Type B pancreatic cell (in vitro differentiated cells): Measurements from ENCODE around the gene TMEM45A. TPM values are rescaled to one million over a fixed set of nuclear protein-coding genes. Genes with fewer than 3 reads are reported as not detected.

ENCODE experiments used
- DNase-seq: peaks from one replicate; pipeline ENCODE4 v3.0.0; 2021; ENCODE audit warnings: mixed read lengths; ENCODE audit not compliant: unreplicated experiment; ENCODE audit errors: extremely low spot score
- H3K27ac Mint-ChIP-seq: 2 replicates; pipeline ENCODE4 v1.8.0; 2021; ENCODE audit warnings: mild to moderate bottlenecking, mixed read lengths
- H3K27me3 Mint-ChIP-seq: 2 replicates; pipeline ENCODE4 v1.8.0; 2021; ENCODE audit warnings: mixed read lengths
- H3K36me3 Mint-ChIP-seq: 2 replicates; pipeline ENCODE4 v1.8.0; 2021; ENCODE audit warnings: mixed read lengths
- H3K4me1 Mint-ChIP-seq: one replicate; pipeline ENCODE4 v1.8.0; 2021; ENCODE audit warnings: mixed read lengths; ENCODE audit not compliant: unreplicated experiment
- H3K4me3 Mint-ChIP-seq: 2 replicates; pipeline ENCODE4 v1.8.0; 2021; ENCODE audit warnings: mild to moderate bottlenecking, mixed read lengths
- H3K9me3 Mint-ChIP-seq: 2 replicates; pipeline ENCODE4 v1.8.0; 2021; ENCODE audit warnings: mixed read lengths
- total RNA-seq: library from RNA; stranded (reverse); gene quantifications from 2 replicates; pipeline ENCODE4 v1.2.1, GENCODE V29; 2021; ENCODE audit warnings: low replicate concordance
- TF ChIP-seq, protein P1 (sequence below): fragments of 200-600 bp; sonication (generic); conservative IDR thresholded peaks from 2 replicates; pipeline ENCODE4 v1.5.0; 2021; ENCODE audit warnings: antibody characterized with exemption, mild to moderate bottlenecking

Gene TMEM45A
- total RNA-seq, 1 donor from 2014 or later, result 18.4 TPM

DNA sequence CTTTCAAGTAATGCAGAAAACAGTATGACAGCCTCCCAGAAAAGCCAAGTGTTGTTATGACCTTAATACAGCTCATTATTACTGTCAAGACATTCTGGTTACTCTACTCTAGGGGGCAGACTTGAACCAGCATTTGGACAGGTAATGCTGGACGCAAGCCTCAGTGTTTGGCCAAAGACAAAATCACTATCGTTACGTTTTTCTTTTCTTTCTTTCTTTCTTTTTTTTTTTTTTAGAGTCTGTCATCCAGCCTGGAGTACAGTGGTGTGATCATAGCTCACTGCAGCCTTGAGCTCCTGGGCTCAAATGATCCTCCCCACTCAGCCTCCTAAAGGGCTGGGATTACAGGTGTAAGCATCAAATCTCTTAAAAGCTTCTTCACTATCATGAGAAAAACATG, 29.4 kb upstream of the TMEM45A start:
- Mint-ChIP-seq H3K27me3 (no peaks in the 10 kb centered on the region), H3K9me3 (no peaks in the 10 kb centered on the region), H3K4me1 (no peaks in the 10 kb centered on the region), H3K36me3 (no peaks in the 10 kb centered on the region), H3K27ac (no peak overlapping the region), H3K4me3 (no peak overlapping the region)
- TF ChIP-seq, protein P1, sequence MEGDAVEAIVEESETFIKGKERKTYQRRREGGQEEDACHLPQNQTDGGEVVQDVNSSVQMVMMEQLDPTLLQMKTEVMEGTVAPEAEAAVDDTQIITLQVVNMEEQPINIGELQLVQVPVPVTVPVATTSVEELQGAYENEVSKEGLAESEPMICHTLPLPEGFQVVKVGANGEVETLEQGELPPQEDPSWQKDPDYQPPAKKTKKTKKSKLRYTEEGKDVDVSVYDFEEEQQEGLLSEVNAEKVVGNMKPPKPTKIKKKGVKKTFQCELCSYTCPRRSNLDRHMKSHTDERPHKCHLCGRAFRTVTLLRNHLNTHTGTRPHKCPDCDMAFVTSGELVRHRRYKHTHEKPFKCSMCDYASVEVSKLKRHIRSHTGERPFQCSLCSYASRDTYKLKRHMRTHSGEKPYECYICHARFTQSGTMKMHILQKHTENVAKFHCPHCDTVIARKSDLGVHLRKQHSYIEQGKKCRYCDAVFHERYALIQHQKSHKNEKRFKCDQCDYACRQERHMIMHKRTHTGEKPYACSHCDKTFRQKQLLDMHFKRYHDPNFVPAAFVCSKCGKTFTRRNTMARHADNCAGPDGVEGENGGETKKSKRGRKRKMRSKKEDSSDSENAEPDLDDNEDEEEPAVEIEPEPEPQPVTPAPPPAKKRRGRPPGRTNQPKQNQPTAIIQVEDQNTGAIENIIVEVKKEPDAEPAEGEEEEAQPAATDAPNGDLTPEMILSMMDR, result peak; percentile 85
- DNase-seq, result no peak

DNA sequence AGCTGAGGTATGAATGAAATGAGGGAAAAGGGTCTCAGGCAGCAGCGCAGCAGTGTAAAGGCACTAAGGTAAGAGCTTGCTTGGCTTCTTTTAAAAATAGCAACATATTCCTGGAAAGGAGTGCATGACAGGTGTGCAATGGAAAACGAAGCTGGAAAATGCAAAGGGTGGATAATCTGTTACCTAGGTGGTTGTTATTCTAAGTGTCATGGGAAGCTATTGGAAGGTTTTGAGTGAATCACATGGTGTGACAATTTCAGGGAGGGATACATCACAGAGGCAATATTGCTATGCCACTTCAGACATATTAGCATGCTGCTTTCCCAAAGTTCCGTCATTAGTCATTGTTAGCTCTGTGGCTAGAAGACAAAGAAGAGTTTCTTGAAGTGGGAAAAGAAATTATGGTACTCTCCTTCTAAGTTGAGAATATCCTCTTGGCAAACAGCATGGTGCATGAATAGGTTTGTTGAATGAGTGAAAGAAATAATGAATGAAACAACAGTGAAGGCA, 28.7 kb upstream of the TMEM45A start:
- Mint-ChIP-seq H3K27ac (no peak overlapping the region), H3K27me3 (no peaks in the 10 kb centered on the region), H3K36me3 (no peaks in the 10 kb centered on the region), H3K9me3 (no peaks in the 10 kb centered on the region), H3K4me1 (no peaks in the 10 kb centered on the region), H3K4me3 (no peak overlapping the region)
- TF ChIP-seq, protein P1, result no peak
- no peak for DNase-seq

DNA sequence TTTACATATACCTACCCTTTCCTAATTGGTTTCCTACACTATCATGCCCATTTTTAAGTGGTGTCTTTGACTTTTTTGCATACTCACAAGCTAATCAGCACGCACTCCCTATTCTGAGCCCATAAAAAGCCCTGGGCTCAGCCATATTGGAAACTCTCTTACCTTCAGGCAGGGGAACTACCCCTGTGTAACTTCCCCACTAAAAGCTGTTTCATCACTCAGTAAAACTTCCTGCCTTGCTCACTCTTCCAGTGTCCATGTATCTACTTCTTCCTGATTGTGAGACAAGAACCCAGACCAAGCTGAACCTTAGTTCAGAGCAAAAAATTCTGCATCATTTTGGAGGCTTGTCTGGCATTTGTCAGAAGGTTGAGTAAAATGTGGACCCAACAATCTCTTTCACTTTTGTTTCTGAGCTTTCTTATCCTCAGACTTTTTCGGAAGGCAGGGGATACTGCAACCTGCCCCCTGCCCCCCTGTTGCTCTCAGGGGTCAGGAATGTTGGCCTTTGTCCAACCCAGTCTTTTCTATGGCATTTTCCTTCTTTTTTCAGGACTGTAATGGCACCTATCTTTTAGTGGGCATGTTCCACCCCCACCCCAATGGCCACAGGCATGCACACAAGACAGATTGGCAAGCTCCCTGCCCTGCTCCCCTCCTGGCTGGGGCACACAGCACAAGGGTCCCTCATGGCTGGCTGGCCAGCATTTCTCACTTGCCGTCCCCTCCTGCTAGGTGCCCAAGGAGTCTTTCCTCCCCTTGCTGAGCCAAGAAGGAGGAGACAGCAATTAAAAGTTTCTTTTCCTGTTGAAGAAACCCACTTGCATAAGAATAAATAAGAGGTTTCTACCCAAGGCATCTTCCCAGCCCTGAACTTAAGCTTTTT, 26.3 kb upstream of the TMEM45A start:
- Mint-ChIP-seq H3K27me3 (no peaks in the 10 kb centered on the region), H3K9me3 (peaks cover 4% of the 10 kb centered on the region), H3K36me3 (no peaks in the 10 kb centered on the region), H3K4me3 (no peak overlapping the region), H3K27ac (no peak overlapping the region), H3K4me1 (no peaks in the 10 kb centered on the region)
- TF ChIP-seq, protein P1, result no peak
- no peak for DNase-seq

DNA sequence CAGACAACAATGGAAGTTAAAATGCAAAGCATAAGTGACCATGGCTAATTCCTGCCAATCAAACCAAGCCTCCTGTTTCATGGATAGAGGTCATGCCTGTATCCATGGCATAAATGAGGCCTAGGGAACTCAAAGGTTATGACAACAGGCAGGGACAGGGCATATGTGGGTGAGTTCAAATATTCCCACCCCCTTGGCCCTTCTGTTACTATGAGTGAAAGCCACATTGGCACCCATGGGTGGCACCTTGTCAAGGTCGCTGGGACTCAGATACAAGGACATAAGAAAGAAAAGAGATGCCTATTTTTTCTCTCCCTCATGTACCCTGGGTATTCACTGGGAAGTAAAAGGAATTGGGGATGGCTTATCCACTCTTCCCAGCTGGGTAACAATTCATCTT, 25.3 kb upstream of the TMEM45A start:
- TF ChIP-seq, protein P1, result no peak
- no peak for DNase-seq
- no peaks in the 10 kb centered on the region for H3K36me3 Mint-ChIP-seq
- H3K4me3 Mint-ChIP-seq, result no peak overlapping the region
- no peaks in the 10 kb centered on the region for H3K4me1 Mint-ChIP-seq
- no peaks in the 10 kb centered on the region for H3K27me3 Mint-ChIP-seq
- peaks cover 4% of the 10 kb centered on the region for H3K9me3 Mint-ChIP-seq
- H3K27ac Mint-ChIP-seq, result no peak overlapping the region

DNA sequence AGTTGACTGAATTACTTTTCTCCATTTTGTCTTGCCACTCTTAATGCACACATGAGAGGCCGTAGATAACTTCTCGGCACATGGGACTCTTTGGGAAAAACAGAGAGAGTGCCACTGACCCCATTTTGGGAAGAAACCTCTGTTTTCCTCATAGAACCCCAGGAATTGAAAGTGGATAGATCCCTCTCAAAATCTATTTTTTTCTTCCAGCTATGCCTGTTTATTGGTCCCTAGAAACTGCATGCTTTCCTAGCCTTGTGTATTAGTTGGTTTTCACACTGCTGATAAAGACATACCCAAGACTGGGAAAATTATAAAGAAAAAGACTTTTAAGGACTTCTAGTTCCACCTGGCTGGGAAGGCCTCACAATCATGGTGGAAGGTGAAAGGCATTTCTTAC, 23.7 kb upstream of the TMEM45A start:
- H3K9me3 Mint-ChIP-seq, result peaks cover 4% of the 10 kb centered on the region

More for the DNA sequence above, 23.7 kb upstream of the TMEM45A start:
- Mint-ChIP-seq H3K36me3 (no peaks in the 10 kb centered on the region), H3K4me1 (no peaks in the 10 kb centered on the region), H3K4me3 (no peak overlapping the region), H3K27me3 (no peaks in the 10 kb centered on the region), H3K27ac (no peak overlapping the region)
- no peak for DNase-seq
- TF ChIP-seq, protein P1, result no peak
